B cell (primary cell): ENCODE data around the gene CEACAM3. TPM values are rescaled to one million over a fixed set of nuclear protein-coding genes. Genes with fewer than 3 reads are reported as not detected.

Experiments used
- ATAC-seq: fragments of 200-7000 bp; cut with Tn5 transposase; one replicate; pipeline ENCODE4 v1.10.0; 2021; ENCODE audit warnings: low read depth, mild to moderate bottlenecking, moderate number of reproducible peaks, moderate library complexity
- CTCF ChIA-PET: fragments of 350-600 bp; sonication (Branson Sonifier 250); formaldehyde crosslinking; loops from one replicate; lab custom pipeline; 2021; ENCODE audit warnings: antibody characterized with exemption, inconsistent platforms; lab: Charles Lee
- POLR2A ChIA-PET: fragments of 350-600 bp; sonication (Branson Sonifier 250); formaldehyde crosslinking; loops from one replicate; lab custom pipeline; 2021; ENCODE audit warnings: antibody characterized with exemption; lab: Charles Lee
- DNase-seq: peaks from one replicate; pipeline ENCODE4 v3.0.0; 2013
- H2AFZ ChIP-seq: 2 replicates; pipeline ENCODE4 v1.6.1; 2012; ENCODE audit warnings: mild to moderate bottlenecking, low read depth, low read length; ENCODE audit not compliant: insufficient read depth, poor library complexity, severe bottlenecking
- H3K27ac ChIP-seq, 2 donors: 1 replicate in 1 of 2; 2 replicates in 1 of 2; pipeline ENCODE4 v1.5.1; 2012 to 2013; ENCODE audit warnings: low read length in 2 of 2, mild to moderate bottlenecking in 2 of 2, moderate library complexity in 1 of 2
- H3K27me3 ChIP-seq, 4 experiments: fragments of 200-600 bp in 1 of 4; sonication (generic) in 1 of 4; replicated peaks in 1 of 4; 1 replicate in 2 of 4; 2 replicates in 2 of 4; pipeline versions ENCODE4 v1.6.1 to v1.7.0; 2013 to 2016; ENCODE audit warnings: low read length in 3 of 4, mild to moderate bottlenecking in 2 of 4, mixed read lengths in 1 of 4, moderate library complexity in 1 of 4; ENCODE audit not compliant: insufficient read depth in 4 of 4, control insufficient read depth in 3 of 4; ENCODE audit errors: control extremely low read depth in 1 of 4
- H3K36me3 ChIP-seq, 2 experiments: replicated peaks in 1 of 2; 1 replicate in 1 of 2; 2 replicates in 1 of 2; pipeline versions ENCODE4 v1.6.1 to v1.7.1; 2013; ENCODE audit warnings: low read length in 1 of 2; ENCODE audit not compliant: insufficient read depth in 2 of 2, control insufficient read depth in 1 of 2; ENCODE audit errors: control extremely low read depth in 1 of 2, extremely low read depth in 1 of 2
- H3K4me1 ChIP-seq, 2 donors: fragments of 200-600 bp in 1 of 2; sonication (generic) in 1 of 2; 1 replicate in 1 of 2; 2 replicates in 1 of 2; pipeline versions ENCODE4 v1.5.1 to v1.6.1; 2013 to 2017; ENCODE audit warnings: low read length in 2 of 2; ENCODE audit not compliant: control insufficient read depth in 2 of 2, insufficient read depth in 2 of 2
- H3K4me2 ChIP-seq: replicated peaks from 2 replicates; pipeline ENCODE3; 2012; ENCODE audit warnings: mild to moderate bottlenecking, low read depth, low read length; ENCODE audit not compliant: poor library complexity, severe bottlenecking
- H3K4me3 ChIP-seq, 5 experiments: fragments of 200-600 bp in 1 of 5; sonication (generic) in 1 of 5; 1 replicate in 3 of 5; 2 replicates in 2 of 5; pipeline versions ENCODE4 v1.5.1 to v1.7.0; 2011 to 2016; ENCODE audit warnings: low read length in 4 of 5, mild to moderate bottlenecking in 4 of 5, low read depth in 2 of 5, control low read depth in 1 of 5, moderate library complexity in 1 of 5; ENCODE audit not compliant: insufficient read depth in 1 of 5; ENCODE audit errors: control extremely low read depth in 1 of 5, extremely low read depth in 1 of 5
- H3K79me2 ChIP-seq: fragments of 200-600 bp; sonication (generic); one replicate; pipeline ENCODE4 v1.6.0; 2016; ENCODE audit warnings: low read length; ENCODE audit not compliant: control insufficient read depth, insufficient read depth
- H3K9ac ChIP-seq: fragments of 200-600 bp; sonication (generic); 2 replicates; pipeline ENCODE4 v1.6.1; 2017; ENCODE audit warnings: mild to moderate bottlenecking, low read length, moderate library complexity
- H3K9me3 ChIP-seq, 3 donors: one replicate each; pipeline versions ENCODE4 v1.6.1 to v1.7.1; 2013; ENCODE audit warnings: low read length in 2 of 3; ENCODE audit not compliant: control insufficient read depth in 2 of 3, insufficient read depth in 1 of 3; ENCODE audit errors: control extremely low read depth in 1 of 3
- H4K20me1 ChIP-seq: 2 replicates; pipeline ENCODE4 v1.6.0; 2012; ENCODE audit warnings: mild to moderate bottlenecking, low read length; ENCODE audit not compliant: insufficient read depth, control insufficient read depth, poor library complexity, severe bottlenecking
- H3K27ac Mint-ChIP-seq: one replicate; pipeline ENCODE4 v1.8.0; 2021; ENCODE audit warnings: mixed read lengths
- H3K27me3 Mint-ChIP-seq: one replicate; pipeline ENCODE4 v1.8.0; 2021; ENCODE audit warnings: mixed read lengths
- H3K4me1 Mint-ChIP-seq: one replicate; pipeline ENCODE4 v1.8.0; 2021; ENCODE audit warnings: mixed read lengths
- H3K4me3 Mint-ChIP-seq: one replicate; pipeline ENCODE4 v1.8.0; 2021; ENCODE audit warnings: mixed read lengths
- H3K9me3 Mint-ChIP-seq: one replicate; pipeline ENCODE4 v1.8.0; 2022; ENCODE audit warnings: mixed read lengths; ENCODE audit not compliant: insufficient read depth
- EZH2 ChIP-seq: IDR thresholded peaks from 2 replicates; pipeline ENCODE4 v1.6.1; 2012; ENCODE audit warnings: borderline replicate concordance, low read depth, mild to moderate bottlenecking, moderate library complexity, low read length; ENCODE audit not compliant: insufficient read depth, poor library complexity, severe bottlenecking
- WGBS: methylation state at CpG from one replicate; pipeline ENCODE4 v1.1.5; 2013; ENCODE audit warnings: missing lambda C conversion rate; ENCODE audit not compliant: insufficient coverage; 5-methylcytosine and 5-hydroxymethylcytosine counted together
- intact Hi-C: fragments of 100-400 bp; cut with micrococcal nuclease; formaldehyde crosslinking; loops from one replicate; pipeline ENCODE4 v1.10.0; 2022
- polyA plus RNA-seq: library from polyadenylated mRNA; depleted of rRNA; stranded (reverse); fragments of >200 nt; gene quantifications from 2 replicates; pipeline ENCODE4 v1.2.3, GENCODE V29; 2012
- total RNA-seq, 2 donors: library from RNA; stranded (reverse); fragments of 120-200 nt in 1 of 2; gene quantifications; 1 replicate in 1 of 2; 2 replicates in 1 of 2; pipeline versions ENCODE4 v1.2.3 to v1.2.4, GENCODE V29; 2013 to 2022
- TF ChIP-seq, protein P1 (sequence below): fragments of 200-600 bp; IDR thresholded peaks from one replicate; pipeline ENCODE4 v1.8.0; 2022; ENCODE audit warnings: antibody characterized with exemption, mild to moderate bottlenecking

Gene CEACAM3
- total and polyA plus RNA-seq, 2 donors (not counting 1 experiment from before 2014, with no cell fraction given): not detected

DNA sequence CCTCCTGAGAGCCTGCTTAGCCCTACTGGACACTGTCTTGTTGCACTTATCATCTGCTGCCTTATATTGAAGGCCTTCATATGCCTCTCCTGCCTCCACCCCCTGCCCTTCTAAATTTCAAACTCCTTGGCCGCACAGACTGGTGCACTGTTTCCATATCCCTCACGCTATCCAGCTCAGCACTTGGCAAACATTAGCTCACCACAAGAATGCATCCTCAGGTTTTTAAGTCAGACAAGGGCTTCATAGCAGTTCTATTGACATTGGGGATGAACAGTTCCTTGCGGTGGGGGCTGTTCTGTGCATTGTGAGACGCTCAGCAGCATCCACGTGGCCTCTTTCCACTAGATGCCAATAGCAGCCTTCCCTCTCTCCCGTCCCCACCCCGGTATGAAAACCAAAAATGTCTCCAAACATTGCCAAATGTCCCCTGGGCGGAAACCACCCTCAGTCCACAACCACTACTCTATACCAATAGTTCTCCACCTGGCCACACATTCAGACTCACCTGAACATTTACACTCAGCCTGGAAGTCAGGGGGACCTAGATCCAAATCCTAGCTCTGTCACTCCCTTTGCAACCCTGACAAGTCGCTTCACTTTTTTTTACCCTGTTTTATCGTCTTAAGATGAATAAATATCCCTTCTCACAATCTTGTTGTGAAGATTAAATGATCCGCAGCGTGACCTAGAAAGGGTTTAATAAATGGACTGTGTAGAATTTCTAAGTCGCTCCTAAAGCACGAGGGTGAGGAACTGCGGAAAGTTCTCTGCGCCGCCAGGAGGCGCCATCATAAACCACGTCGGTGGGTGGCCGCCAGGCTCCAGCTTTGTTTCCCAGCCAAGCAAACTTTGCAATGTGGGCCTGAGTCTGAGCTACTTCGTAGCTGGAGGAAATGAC is 3.6 kb upstream of the CEACAM3 start:
- Histone ChIP-seq H3K4me1 (peaks cover 0 to 2% of the 10 kb centered on the region in 2 donors), H4K20me1 (no peaks in the 10 kb centered on the region), H2AFZ (no peak overlapping the region), H3K9me3 (no peaks in the 10 kb centered on the region), H3K27me3 (peaks cover 0 to 8% (median 3%) of the 10 kb centered on the region in 4 experiments), H3K36me3 (no peaks in the 10 kb centered on the region), H3K4me3 (no peak overlapping the region), H3K9ac (no peak overlapping the region), H3K27ac (no peak overlapping the region), H3K79me2 (no peaks in the 10 kb centered on the region), H3K4me2 (no peak overlapping the region)
- no peaks in the 10 kb centered on the region for H3K9me3 Mint-ChIP-seq
- H3K27me3 Mint-ChIP-seq: peaks cover 38% of the 10 kb centered on the region
- DNase-seq (peak; percentile 71), ATAC-seq (peak; percentile 54)
- intact Hi-C loops: loop anchor here (1.0 to 10.0 kb wide), 2 partner anchors 29 to 162 kb away; partner anchors contain the start of gene RABAC1
- 35% methylated on average over 15 of the region's 22 CpGs for WGBS
- no peak for TF ChIP-seq EZH2
- TF ChIP-seq, protein P1, sequence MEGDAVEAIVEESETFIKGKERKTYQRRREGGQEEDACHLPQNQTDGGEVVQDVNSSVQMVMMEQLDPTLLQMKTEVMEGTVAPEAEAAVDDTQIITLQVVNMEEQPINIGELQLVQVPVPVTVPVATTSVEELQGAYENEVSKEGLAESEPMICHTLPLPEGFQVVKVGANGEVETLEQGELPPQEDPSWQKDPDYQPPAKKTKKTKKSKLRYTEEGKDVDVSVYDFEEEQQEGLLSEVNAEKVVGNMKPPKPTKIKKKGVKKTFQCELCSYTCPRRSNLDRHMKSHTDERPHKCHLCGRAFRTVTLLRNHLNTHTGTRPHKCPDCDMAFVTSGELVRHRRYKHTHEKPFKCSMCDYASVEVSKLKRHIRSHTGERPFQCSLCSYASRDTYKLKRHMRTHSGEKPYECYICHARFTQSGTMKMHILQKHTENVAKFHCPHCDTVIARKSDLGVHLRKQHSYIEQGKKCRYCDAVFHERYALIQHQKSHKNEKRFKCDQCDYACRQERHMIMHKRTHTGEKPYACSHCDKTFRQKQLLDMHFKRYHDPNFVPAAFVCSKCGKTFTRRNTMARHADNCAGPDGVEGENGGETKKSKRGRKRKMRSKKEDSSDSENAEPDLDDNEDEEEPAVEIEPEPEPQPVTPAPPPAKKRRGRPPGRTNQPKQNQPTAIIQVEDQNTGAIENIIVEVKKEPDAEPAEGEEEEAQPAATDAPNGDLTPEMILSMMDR: peak; percentile 82
- peaks cover 6% of the 10 kb centered on the region for H3K4me1 Mint-ChIP-seq
- H3K27ac Mint-ChIP-seq: no peak overlapping the region
- no peak overlapping the region for H3K4me3 Mint-ChIP-seq
- CTCF ChIA-PET: interaction anchor here (0.6 to 6.1 kb wide), 32 partner anchors 8 to 242 kb away, joined by 3 to 249 read pairs (median 4); partner anchors contain the start of gene RABAC1
- POLR2A ChIA-PET: no interaction called here

DNA sequence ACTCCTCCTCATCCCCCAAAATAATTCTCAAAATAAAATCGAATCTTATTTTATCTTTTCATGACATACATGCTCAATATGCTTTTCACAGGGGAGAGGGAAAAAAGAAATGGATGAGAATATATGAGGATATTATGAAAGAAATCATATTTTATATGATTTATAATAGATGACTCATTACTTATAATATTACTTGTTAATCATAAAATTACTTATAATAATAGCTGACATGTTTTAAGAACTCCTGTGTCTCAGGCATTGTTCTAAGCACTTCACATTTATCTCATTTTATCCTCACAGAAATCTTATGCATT is 3.0 kb upstream of the CEACAM3 start:
- H3K27ac Mint-ChIP-seq: no peak overlapping the region
- H3K4me1 Mint-ChIP-seq: peaks cover 6% of the 10 kb centered on the region
- no peaks in the 10 kb centered on the region for H3K9me3 Mint-ChIP-seq
- Histone ChIP-seq H3K9me3 (no peaks in the 10 kb centered on the region), H3K9ac (no peak overlapping the region), H3K27me3 (peaks cover 0 to 8% (median 3%) of the 10 kb centered on the region in 4 experiments), H3K27ac (no peak overlapping the region), H3K4me1 (peaks cover 0 to 2% of the 10 kb centered on the region in 2 donors), H2AFZ (no peak overlapping the region), H3K4me2 (no peak overlapping the region), H3K36me3 (no peaks in the 10 kb centered on the region), H3K79me2 (no peaks in the 10 kb centered on the region), H4K20me1 (no peaks in the 10 kb centered on the region), H3K4me3 (no peak overlapping the region)
- H3K27me3 Mint-ChIP-seq: peaks cover 36% of the 10 kb centered on the region
- ChIA-PET POLR2A (no interaction called here), CTCF (interaction anchor here (0.6 to 6.1 kb wide), 29 partner anchors 9 to 241 kb away, joined by 3 to 249 read pairs (median 4); partner anchors contain the start of gene RABAC1)
- ATAC-seq (no peak), DNase-seq (no peak)
- TF ChIP-seq, protein P1: no peak
- TF ChIP-seq EZH2: no peak
- H3K4me3 Mint-ChIP-seq: no peak overlapping the region
- no CpG with 5 or more reads among the region's 1 CpG for WGBS
- intact Hi-C loops: loop anchor here (1.0 to 10.0 kb wide), 2 partner anchors 28 to 161 kb away; partner anchors contain the start of gene RABAC1
